Hematopoietic multipotent progenitor cell treated with erythropoietin and hydrocortisone succinate and interleukin-3 and kit ligand, for 4 days (in vitro differentiated cells): ENCODE data around the gene MARK2.
A peak's percentile ranks its signal among the peaks of the same experiment; 100 is the strongest.
"Not testable (repeated sequence)": the region's sequence is repeated elsewhere in the genome, so short reads cannot be mapped to it uniquely, and the experiment has no call there.

Experiments
- DNase-seq: peaks from one replicate; pipeline ENCODE4 v3.0.0-alpha.2; 2015

Gene MARK2

DNA sequence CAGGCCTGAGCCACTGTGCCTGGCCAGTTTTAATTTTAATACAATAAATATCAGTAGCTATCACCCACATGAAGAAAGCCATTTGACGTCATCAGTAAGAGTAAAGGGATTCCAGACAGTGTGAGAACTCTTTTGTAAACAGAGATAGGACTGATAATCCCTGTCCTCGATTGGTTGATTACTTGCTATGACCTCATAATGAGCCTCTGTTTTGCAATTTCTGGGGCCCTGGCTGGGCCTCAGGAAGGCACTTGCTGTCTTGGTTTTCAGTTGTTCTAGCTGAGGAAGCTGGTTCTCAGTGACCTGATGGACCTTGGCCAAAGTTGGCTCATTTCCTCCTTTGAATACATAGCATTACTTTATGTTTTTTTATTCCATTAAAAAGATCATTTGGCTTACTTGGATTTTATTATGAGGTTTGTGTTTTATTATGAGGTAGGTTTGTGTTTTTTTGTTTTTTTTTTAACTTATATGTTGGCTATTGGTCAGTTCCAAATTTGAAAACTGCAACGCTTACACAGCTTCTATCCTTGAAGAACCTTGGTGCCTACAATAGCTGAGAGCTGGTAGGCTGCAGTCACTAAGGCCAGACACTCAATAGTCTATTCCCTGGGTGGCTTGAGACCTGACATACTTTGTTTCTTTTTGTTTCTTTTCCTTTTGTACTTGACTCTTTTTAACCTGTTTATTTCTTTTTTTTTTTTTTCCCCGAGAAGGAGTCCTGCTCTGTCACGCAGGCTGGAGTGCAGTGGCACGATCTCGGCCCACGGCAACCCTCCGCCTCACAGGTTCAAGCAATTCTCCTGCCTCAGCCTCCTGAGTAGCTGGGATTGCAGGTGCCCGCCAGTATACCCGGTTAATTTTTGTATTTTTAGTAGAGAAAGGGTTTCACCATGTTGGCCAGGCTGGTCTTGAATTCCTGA, 20.0 kb downstream of the MARK2 start:
- peak; percentile 75 for DNase-seq

DNA sequence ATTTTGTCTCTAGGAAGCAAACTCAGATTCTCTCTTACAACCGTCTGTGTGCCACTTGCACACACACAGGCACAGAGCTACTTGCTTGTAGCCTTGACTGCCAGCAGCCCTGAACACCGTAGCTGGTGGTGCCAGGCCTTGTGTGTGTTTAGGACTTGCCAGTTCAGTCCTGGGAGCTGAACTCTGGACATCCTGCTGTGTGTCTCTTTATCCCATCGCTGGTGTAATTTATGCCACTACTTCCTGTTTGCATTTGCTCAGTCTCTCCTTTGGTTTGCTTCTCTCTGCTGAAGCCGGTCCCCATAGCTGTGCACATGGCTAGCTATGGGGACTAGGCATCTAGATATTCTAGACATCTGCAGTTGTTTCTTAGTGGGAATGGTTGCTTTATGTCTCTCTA, 24.0 kb downstream of the MARK2 start:
- no peak for DNase-seq

- DNase-seq, result not testable (repeated sequence)
Observed at GRCh38 chr11:63863620-63864019, 24.7 kb downstream of the MARK2 start.

DNA sequence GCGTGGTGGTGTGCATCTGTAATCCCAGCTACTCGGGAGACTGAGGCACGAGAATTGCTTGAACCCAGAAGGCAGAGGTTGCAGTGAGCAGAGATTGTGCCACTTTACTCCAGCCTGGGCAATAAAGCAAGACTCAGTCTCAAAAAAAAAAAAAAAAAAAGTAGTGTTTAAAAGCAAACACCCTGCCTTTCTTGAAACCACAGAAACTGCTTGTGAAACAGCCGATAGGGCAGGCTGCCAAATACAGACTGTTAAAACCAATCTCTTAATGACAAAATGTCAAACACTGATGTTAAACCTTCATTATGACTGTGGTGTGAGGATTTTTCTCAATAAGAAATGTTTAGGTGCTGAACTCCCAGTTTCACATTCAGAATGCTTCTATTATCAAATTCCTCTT, 27.3 kb downstream of the MARK2 start:
- peak; percentile 96 for DNase-seq

DNA sequence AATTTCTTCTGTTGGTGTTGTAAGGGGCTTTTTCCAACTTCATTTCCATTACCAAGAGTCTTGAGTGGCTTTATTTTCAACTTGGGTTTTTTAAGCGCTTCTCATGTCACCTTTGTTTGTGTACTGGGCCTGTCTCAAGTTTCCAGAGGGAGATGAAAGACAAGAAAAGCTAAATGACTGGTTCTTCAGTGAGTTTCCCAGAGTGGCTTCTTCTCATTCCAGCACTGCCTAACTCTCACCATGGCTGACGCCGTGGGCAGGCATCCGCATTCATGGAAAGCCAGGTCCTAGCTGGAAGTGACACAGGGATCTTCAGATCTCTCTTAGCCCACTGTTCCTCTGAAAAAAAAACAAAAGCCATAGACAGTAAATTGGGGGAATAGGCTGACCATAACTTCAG, 28.6 kb downstream of the MARK2 start:
- DNase-seq, result no peak

GRCh38 chr11:63868399-63869064, 29.6 kb downstream of the MARK2 start:
- DNase-seq, result no peak

- no peak for DNase-seq
Observed at GRCh38 chr11:63869171-63869591, 30.3 kb downstream of the MARK2 start.

GRCh38 chr11:63869683-63870082, 30.8 kb downstream of the MARK2 start:
- DNase-seq, result peak; percentile 61

DNA sequence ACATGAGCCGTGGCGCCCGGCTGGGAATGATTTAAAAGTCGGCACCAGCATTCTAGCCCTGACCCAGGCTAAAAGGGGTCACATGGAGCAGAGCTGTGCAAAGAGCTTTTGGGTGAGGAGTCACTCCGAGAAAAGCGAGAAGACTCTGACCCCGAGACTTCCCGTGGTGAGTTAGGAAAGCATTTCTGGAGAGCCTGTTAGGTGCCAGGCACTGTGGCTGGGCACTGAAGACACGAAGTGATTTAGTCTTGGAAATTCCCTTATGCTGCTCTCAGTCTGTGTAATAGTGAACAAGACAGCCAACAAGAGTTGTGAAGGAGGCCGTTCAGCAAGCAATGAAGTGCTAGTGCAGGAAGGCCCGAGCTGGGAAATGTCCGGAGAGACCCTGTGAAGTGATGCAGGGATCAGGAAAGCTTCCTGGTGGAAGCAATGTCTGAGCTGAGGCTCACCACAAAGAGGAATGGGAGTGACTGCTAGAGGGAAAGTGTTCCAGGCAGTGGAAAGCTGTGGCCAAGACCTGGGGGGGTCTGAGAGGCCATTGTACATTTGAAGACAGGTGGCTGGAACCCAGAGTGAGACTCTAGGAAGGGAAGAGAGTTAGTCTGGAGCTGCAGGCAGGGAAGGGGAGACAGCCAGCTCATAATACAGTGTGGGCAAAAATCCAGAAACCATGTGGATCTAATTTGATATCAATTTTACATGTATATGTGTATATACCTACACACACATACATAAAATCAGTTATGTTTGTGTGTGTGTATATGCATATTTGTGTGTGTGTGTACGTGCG, 31.6 kb downstream of the MARK2 start:
- no peak for DNase-seq

GRCh38 chr11:63871962-63872799, 33.3 kb downstream of the MARK2 start:
- DNase-seq, result peak; percentile 98

DNA sequence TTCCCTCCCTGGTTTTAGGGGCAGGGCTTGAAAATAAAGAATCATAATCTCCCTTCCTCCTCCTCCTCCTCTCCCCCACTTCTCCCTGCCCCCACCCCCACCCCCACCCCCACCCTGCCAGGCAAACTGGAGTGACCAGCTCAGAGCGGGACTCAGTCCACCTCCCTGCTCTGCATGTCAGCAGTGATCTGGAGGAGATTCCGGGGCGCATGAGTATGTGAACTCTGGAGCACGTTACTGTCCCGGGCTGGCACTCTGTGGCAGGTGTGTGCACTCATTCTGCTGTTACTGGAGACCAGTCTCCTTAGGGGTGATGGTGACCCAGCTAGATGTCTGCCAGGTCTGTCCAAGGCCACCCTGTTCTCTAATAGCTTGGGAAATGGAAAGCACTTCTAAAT, 33.9 kb downstream of the MARK2 start:
- DNase-seq, result no peak

- no peak for DNase-seq
Observed at GRCh38 chr11:63873311-63873710, 34.4 kb downstream of the MARK2 start.

GRCh38 chr11:63874511-63874910, 35.6 kb downstream of the MARK2 start:
- DNase-seq, result peak; percentile 59

DNA sequence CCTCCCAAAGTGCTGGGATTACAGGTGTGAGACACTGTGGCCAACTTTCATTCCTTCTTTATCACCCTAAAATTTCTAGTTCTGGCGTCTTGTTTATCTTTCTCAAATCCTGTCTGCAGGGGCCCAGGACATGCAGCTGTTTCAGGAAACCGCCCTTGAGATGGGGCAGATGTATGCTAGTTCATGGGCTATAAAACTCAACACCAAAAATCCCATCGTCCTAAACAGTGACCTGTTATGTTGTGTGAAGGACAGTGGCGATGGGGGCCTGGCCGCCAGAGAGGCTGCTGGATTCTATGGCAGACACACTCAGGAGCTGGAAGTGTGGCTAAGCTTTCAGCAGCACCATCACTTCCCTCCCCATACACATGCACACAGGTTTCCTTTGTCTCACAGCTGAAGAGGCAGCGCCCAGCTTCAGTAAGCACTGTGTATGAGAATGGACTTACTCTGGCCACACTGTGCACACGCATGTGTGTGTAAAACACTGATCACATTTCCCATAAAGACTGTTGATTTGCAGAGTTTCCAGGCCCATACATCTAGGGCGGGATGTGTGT, 36.7 kb downstream of the MARK2 start:
- DNase-seq, result no peak

- DNase-seq, result no peak
Observed at GRCh38 chr11:63876616-63877015, 37.7 kb downstream of the MARK2 start.

- DNase-seq, result no peak
Observed at GRCh38 chr11:63877658-63878241, 38.8 kb downstream of the MARK2 start.

DNA sequence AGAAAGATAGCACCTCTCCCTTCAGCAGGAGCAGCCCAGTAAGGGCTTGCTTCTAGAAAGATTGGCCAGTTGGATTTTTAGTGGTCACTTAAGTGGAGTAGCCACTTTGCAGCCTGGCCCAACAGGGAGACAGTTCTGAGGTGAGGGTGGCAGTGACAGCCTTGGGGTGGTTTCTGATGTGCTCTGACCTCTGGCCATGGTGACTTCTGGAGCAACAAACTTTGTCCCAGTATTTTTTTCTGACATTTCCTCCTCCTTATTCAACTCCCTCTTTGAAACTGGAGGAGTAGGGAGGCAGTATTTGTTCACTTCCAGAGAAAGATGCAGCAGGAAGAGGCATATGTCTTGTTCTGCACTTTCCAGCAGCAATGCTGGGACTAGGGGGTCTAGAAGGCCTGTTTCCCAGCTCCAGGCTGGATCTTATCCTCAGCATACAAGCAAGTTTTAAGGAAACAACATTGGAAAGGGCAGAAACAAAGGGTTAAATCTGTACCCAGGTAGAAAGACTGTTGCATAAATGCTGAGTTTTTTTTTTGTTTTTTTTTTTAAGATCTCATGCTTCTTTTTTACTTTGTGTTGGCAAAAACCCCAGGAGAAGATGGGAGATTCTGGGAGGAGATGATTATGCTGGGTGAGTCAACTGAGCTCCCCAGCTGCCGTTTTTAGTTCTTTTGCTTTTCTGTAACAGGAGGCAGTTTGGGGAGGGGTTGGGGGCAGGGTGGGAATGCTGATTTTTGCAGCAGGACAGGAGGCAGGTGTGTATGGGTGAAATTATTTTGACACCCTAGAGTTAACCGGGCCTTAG, 40.9 kb downstream of the MARK2 start:
- DNase-seq, result no peak

- no peak for DNase-seq
Observed at GRCh38 chr11:63880403-63880790, 41.5 kb downstream of the MARK2 start.

DNA sequence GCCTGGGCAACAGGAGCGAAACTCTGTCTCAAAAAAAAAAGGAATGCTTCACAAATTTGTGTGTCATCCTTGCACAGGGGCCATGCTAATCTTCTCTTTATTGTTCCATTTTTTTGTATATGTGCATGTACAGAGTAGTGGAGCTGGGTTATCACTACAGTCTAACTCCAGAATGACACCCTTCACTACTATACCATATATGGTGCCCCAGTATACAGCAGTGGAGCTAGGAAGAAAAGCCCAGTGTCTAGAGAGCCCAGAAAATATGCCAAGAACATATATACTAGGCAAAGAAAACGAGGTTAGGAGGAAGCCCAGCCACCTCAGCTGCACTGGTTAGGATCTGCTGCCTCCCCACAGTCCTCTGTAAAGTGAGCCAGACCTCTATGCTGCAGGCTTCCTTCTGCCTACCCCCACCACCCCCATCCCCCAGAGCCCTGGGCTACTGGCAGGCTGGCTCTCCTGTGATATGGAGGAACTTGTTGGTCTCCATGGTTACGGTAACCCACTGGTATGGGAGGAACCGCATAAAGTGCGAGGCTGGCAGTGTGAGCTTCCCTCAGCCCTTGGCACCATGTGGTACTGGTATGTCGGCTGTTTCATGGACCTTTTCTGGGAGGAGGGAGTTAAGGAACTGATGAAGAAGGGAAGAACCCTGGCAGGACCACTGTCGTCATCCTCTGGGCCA, 43.8 kb downstream of the MARK2 start:
- peak; percentile 98 for DNase-seq

DNA sequence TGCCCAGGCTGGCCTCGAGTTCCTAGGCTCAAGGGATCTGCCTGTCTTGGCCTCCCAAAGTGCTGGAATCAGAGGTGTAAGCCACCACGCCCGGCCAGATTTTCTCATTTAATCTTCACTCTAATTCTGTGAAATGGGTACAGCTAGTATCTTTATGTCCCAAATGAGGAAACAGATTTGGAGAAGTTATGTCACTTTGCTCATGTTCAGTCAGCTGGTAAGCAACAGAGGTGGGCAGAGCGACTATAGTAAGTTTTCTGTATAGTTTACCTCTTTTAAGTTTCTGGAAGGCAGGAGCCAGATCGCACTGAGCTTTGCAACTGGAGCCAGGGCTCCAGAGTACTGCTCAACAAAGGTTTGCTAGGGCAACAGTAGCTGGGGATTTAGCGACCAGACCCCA, 44.9 kb downstream of the MARK2 start:
- no peak for DNase-seq
